Endothelial cell of umbilical vein (primary cell): ENCODE measurements around the gene ASPHD2. TPM values are rescaled to one million over a fixed set of nuclear protein-coding genes. Genes with fewer than 3 reads are reported as not detected.
"Not testable (repeated sequence)": the region's sequence is repeated elsewhere in the genome, so short reads cannot be mapped to it uniquely, and the experiment has no call there.

ENCODE experiments used
- BruUV-seq: library from RNA; stranded (reverse); fragments of 400-500 nt; replicated peaks from 2 replicates; lab custom pipeline; 2021; lab: Mats Ljungman, UMichigan
- CTCF ChIA-PET: fragments of 300-600, 350-600 bp; sonication (Branson Sonifier 250); formaldehyde crosslinking; loops from one replicate; lab custom pipeline; 2021; ENCODE audit warnings: antibody characterized with exemption, inconsistent platforms; lab: Charles Lee
- POLR2A ChIA-PET: fragments of 300-600, 350-600 bp; sonication (Branson Sonifier 250); formaldehyde crosslinking; loops from one replicate; lab custom pipeline; 2021; ENCODE audit warnings: antibody characterized with exemption, inconsistent platforms; lab: Charles Lee
- DNase-seq: peaks from one replicate; pipeline ENCODE4 v3.0.0-alpha.2; 2011; ENCODE audit warnings: low read depth, low spot score
- FAIRE-seq: peaks from 2 replicates; lab custom pipeline; 2011; peaks lifted over from hg19 to GRCh38; lab: Jason Lieb, UNC
- H2AFZ ChIP-seq: 2 replicates; pipeline ENCODE4 v1.6.0; 2012; ENCODE audit warnings: low read depth, low read length, control low read depth, inconsistent platforms
- H3K27ac ChIP-seq: 2 replicates; pipeline ENCODE4 v1.5.1; 2011; ENCODE audit warnings: low read depth, mild to moderate bottlenecking, control low read depth, low read length, moderate library complexity; ENCODE audit not compliant: insufficient read depth
- H3K27me3 ChIP-seq, 2 experiments: 2 replicates each; pipeline versions ENCODE4 v1.6.0 to v1.6.1; 2011; ENCODE audit warnings: low read length in 2 of 2, mixed read lengths in 1 of 2; ENCODE audit not compliant: control insufficient read depth in 2 of 2, insufficient read depth in 2 of 2
- H3K36me3 ChIP-seq, 2 experiments: 2 replicates in 1 of 2; 3 replicates in 1 of 2; pipeline ENCODE4 v1.5.1; 2011; ENCODE audit warnings: low read length in 2 of 2, mild to moderate bottlenecking in 1 of 2, moderate library complexity in 1 of 2; ENCODE audit not compliant: control insufficient read depth in 2 of 2, insufficient read depth in 2 of 2; ENCODE audit errors: extremely low read depth in 1 of 2
- H3K4me1 ChIP-seq: 3 replicates; pipeline ENCODE4 v1.5.1; 2011; ENCODE audit warnings: mild to moderate bottlenecking, low read length; ENCODE audit not compliant: control insufficient read depth, insufficient read depth; ENCODE audit errors: extremely low read depth
- H3K4me2 ChIP-seq: 2 replicates; pipeline ENCODE4 v1.6.1; 2011; ENCODE audit warnings: low read length, control low read depth, mixed read lengths; ENCODE audit not compliant: insufficient read depth
- H3K4me3 ChIP-seq, 3 experiments: fragments of 200-600 bp in 1 of 3; sonication (generic), shearing (Covaris generic) in 1 of 3; replicated peaks in 1 of 3; 2 replicates each; pipeline ENCODE4 v1.5.1; 2011 to 2016; ENCODE audit warnings: control low read depth in 3 of 3, low read length in 3 of 3, mild to moderate bottlenecking in 2 of 3, inconsistent platforms in 1 of 3, low read depth in 1 of 3, moderate library complexity in 1 of 3; ENCODE audit not compliant: insufficient read depth in 1 of 3
- H3K79me2 ChIP-seq: 2 replicates; pipeline ENCODE4 v1.6.0; 2012; ENCODE audit warnings: low read length, inconsistent platforms; ENCODE audit not compliant: control insufficient read depth, insufficient read depth
- H3K9ac ChIP-seq: replicated peaks from 2 replicates; pipeline ENCODE3; 2011; ENCODE audit warnings: low read length, control low read depth; ENCODE audit not compliant: insufficient read depth; ENCODE audit errors: extremely low read depth
- H3K9me1 ChIP-seq: replicated peaks from 3 replicates; pipeline ENCODE4 v1.6.0; 2011; ENCODE audit warnings: mild to moderate bottlenecking, low read length; ENCODE audit not compliant: control insufficient read depth, insufficient read depth; ENCODE audit errors: extremely low read depth
- H3K9me3 ChIP-seq: replicated peaks from 2 replicates; pipeline ENCODE4 v1.5.1; 2012; ENCODE audit warnings: low read length, inconsistent platforms; ENCODE audit not compliant: control insufficient read depth, insufficient read depth
- H4K20me1 ChIP-seq: replicated peaks from 2 replicates; pipeline ENCODE3; 2011; ENCODE audit warnings: mild to moderate bottlenecking, low read length; ENCODE audit not compliant: control insufficient read depth, insufficient read depth; ENCODE audit errors: extremely low read depth
- EZH2 ChIP-seq: IDR thresholded peaks from 2 replicates; pipeline ENCODE4 v1.6.1; 2012; ENCODE audit warnings: borderline replicate concordance, low read depth, mild to moderate bottlenecking, moderate library complexity, low read length, inconsistent platforms; ENCODE audit not compliant: severe bottlenecking
- FOS ChIP-seq: IDR thresholded peaks from 2 replicates; pipeline ENCODE4 v1.6.1; 2011; ENCODE audit warnings: mild to moderate bottlenecking, low read length, moderate library complexity, borderline replicate concordance; ENCODE audit not compliant: insufficient read depth
- GATA2 ChIP-seq: IDR thresholded peaks from 2 replicates; pipeline ENCODE4 v1.7.0; 2011; ENCODE audit warnings: low read depth, mild to moderate bottlenecking, moderate library complexity, mixed read lengths, low read length; ENCODE audit not compliant: insufficient read length, insufficient read depth
- JUN ChIP-seq: IDR thresholded peaks from 2 replicates; pipeline ENCODE4 v1.6.1; 2011; ENCODE audit warnings: borderline replicate concordance, low read depth; ENCODE audit not compliant: insufficient read length, insufficient read depth
- MYC ChIP-seq: IDR thresholded peaks from one replicate; pipeline ENCODE4 v1.6.1; 2011; ENCODE audit warnings: mild to moderate bottlenecking, low read depth, low read length
- POLR2A ChIP-seq: IDR thresholded peaks from 2 replicates; pipeline ENCODE4 v1.6.1; 2012; ENCODE audit warnings: low read depth, mild to moderate bottlenecking, control low read depth, low read length
- POLR2AphosphoS5 ChIP-seq: IDR thresholded peaks from 2 replicates; pipeline ENCODE4 v1.6.1; 2012; ENCODE audit warnings: low read depth, mild to moderate bottlenecking, control low read depth, low read length, moderate library complexity; ENCODE audit not compliant: insufficient read depth
- dilution Hi-C: fragments of 300-500 bp; cut with MboI; formaldehyde crosslinking; loops from one replicate; pipeline ENCODE4 v1.15.0; 2019; ENCODE audit warnings: low sequenced_read_pairs; ENCODE audit not compliant: extremely low pct_ligation_motif_present
- intact Hi-C: fragments of 100-400 bp; cut with micrococcal nuclease; formaldehyde crosslinking; loops from one replicate; pipeline ENCODE4 v1.10.0; 2022
- polyA plus RNA-seq, 4 experiments: library from polyadenylated mRNA; depleted of rRNA in 3 of 4; stranded (reverse) in 3 of 4; unstranded in 1 of 4; fragments of >200 nt; gene quantifications; 2 replicates each; pipeline versions ENCODE4 v1.2.1 to v1.2.3, GENCODE V29; 2011 to 2012; ENCODE audit warnings: missing spikeins in 1 of 4
- total RNA-seq: library from RNA; stranded (reverse); gene quantifications from 2 replicates; pipeline ENCODE4 v1.2.3, GENCODE V29; 2021
- TF ChIP-seq, protein P1 (sequence below): IDR thresholded peaks from 2 replicates; pipeline ENCODE4 v1.6.1; 2011; ENCODE audit not compliant: insufficient read depth, insufficient read length
- TF ChIP-seq, protein P2 (sequence below), 2 donors: IDR thresholded peaks; 1 replicate in 1 of 2; 2 replicates in 1 of 2; pipeline ENCODE4 v1.5.1; 2011; ENCODE audit warnings: low read length in 2 of 2, mild to moderate bottlenecking in 2 of 2, moderate library complexity in 2 of 2, control low read depth in 1 of 2, inconsistent platforms in 1 of 2, low read depth in 1 of 2; ENCODE audit not compliant: insufficient read depth in 1 of 2; ENCODE audit errors: extremely low read depth in 1 of 2

Gene ASPHD2
- total and polyA plus RNA-seq, 2 donors (not counting 3 experiments of a cell fraction or from before 2014, with no cell fraction given), result 4.8 to 5.5 TPM

DNA sequence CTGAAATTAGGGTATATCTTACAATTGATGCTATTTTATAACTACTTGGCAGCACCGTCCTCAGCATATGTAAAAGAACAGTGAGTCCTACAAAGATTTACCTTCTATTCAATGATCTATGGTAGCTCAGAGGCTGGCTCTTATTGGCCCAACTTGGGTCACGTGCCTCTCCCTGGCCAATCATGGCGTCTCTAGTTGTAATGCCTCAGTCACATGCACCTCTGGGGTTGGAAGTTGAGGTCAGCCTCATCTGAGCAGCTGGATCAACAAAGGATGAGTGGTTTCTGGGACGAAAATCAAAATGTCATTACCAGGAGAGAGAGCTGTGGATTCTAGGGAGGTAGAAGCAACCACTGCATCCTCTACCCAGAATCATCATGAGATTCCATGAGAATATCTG lies 22.9 kb upstream of the ASPHD2 start:
- intact Hi-C loops (no loop called here), dilution Hi-C loops (no loop called here)
- H2AFZ ChIP-seq, result no peak overlapping the region
- no peak overlapping the region for H3K4me2 ChIP-seq
- H3K9me3 ChIP-seq, result no peaks in the 10 kb centered on the region
- H3K9ac ChIP-seq, result no peak overlapping the region
- no peaks in the 10 kb centered on the region for H3K79me2 ChIP-seq
- H3K9me1 ChIP-seq, result no peaks in the 10 kb centered on the region
- DNase-seq (no peak), FAIRE-seq (no peak)
- no peaks in the 10 kb centered on the region for H4K20me1 ChIP-seq
- ChIA-PET CTCF (no interaction called here), POLR2A (no interaction called here)
- H3K4me1 ChIP-seq, result no peaks in the 10 kb centered on the region
- no peak overlapping the region for H3K27ac ChIP-seq
- H3K4me3 ChIP-seq, result no peak overlapping the region
- TF ChIP-seq, protein P1, sequence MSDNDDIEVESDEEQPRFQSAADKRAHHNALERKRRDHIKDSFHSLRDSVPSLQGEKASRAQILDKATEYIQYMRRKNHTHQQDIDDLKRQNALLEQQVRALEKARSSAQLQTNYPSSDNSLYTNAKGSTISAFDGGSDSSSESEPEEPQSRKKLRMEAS, result no peak
- TF ChIP-seq FOS (no peak), MYC (no peak), POLR2A (no peak), EZH2 (no peak), POLR2AphosphoS5 (no peak), GATA2 (no peak), JUN (no peak)
- TF ChIP-seq, protein P2, sequence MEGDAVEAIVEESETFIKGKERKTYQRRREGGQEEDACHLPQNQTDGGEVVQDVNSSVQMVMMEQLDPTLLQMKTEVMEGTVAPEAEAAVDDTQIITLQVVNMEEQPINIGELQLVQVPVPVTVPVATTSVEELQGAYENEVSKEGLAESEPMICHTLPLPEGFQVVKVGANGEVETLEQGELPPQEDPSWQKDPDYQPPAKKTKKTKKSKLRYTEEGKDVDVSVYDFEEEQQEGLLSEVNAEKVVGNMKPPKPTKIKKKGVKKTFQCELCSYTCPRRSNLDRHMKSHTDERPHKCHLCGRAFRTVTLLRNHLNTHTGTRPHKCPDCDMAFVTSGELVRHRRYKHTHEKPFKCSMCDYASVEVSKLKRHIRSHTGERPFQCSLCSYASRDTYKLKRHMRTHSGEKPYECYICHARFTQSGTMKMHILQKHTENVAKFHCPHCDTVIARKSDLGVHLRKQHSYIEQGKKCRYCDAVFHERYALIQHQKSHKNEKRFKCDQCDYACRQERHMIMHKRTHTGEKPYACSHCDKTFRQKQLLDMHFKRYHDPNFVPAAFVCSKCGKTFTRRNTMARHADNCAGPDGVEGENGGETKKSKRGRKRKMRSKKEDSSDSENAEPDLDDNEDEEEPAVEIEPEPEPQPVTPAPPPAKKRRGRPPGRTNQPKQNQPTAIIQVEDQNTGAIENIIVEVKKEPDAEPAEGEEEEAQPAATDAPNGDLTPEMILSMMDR (IDR thresholded peaks at IDR 0.05; ENCODE audit: extremely low read depth in 1 of 2, insufficient read depth in 1 of 2, low read depth in 1 of 2, low read length in 2 of 2), result no peak
- no peaks in the 10 kb centered on the region for H3K36me3 ChIP-seq
- BruUV-seq, result no TSS peak
- H3K27me3 ChIP-seq, result peaks cover 20 to 22% of the 10 kb centered on the region in 2 experiments

DNA sequence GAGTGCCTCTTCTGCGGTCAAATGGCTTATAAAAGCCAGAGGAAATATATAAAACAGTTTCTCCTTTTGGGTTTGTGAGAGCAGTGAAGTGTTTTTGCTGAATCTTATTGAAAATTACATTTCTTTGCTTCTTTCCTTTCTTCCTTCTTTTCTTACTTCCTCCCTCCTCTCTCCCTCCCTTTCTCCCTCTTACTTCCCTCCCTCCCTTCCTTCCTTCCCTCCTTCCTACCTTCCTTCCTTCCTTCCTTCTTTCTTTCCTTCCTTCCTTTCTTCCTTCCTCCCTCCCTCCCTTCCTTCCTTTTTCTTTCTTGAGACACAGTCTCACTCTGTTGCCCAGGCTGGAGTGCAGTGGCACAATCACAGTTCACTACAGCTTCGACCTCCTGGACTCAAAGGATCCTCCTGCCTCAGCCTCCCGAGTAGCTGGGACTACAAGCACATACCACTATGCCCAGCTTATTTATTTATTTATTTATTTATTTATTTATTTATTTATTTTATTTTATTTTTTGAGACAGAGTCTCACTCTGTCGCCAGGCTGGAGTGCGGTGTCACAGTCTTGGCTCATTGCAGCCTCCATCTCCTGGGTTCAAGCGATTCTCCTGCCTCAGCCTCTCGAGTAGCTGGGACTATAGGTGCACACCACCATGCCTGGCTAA lies 20.4 kb upstream of the ASPHD2 start:
- CTCF ChIA-PET, result interaction anchor here (1.5 to 2.5 kb wide), 3 partner anchors 10 to 22 kb away, joined by 4 to 9 read pairs (median 5); no protein-coding TSS in a partner anchor
- H3K9ac ChIP-seq, H2AFZ ChIP-seq, H3K9me1 ChIP-seq, H3K4me3 ChIP-seq, BruUV-seq, H3K9me3 ChIP-seq, intact Hi-C loops, FAIRE-seq, POLR2A ChIA-PET, dilution Hi-C loops, H3K27ac ChIP-seq, H3K79me2 ChIP-seq, H3K36me3 ChIP-seq, H4K20me1 ChIP-seq, H3K4me2 ChIP-seq, DNase-seq, H3K4me1 ChIP-seq: not testable (repeated sequence)
- H3K27me3 ChIP-seq, result peaks cover 24 to 31% of the 10 kb centered on the region in 2 experiments
